GM12892 (cell line): ENCODE data around the gene TMED4. TPM values are rescaled to one million over a fixed set of nuclear protein-coding genes. Genes with fewer than 3 reads are reported as not detected.
A peak's percentile ranks its signal among the peaks of the same experiment; 100 is the strongest.

ENCODE experiments used
- DNase-seq: peaks from one replicate; pipeline ENCODE4 v3.0.0; 2011; ENCODE audit not compliant: insufficient read length
- FAIRE-seq: peaks from 2 replicates; lab custom pipeline; 2011; peaks lifted over from hg19 to GRCh38; lab: Jason Lieb, UNC
- POLR2A ChIP-seq: IDR thresholded peaks from 2 replicates; pipeline ENCODE4 v1.6.1; 2011; ENCODE audit warnings: low read depth, low read length, control low read depth
- POLR2AphosphoS5 ChIP-seq: IDR thresholded peaks from 2 replicates; pipeline ENCODE4 v1.6.1; 2011; ENCODE audit warnings: low read depth, low read length, control low read depth
- TAF1 ChIP-seq: IDR thresholded peaks from 2 replicates; pipeline ENCODE4 v1.6.1; 2011; ENCODE audit warnings: low read depth, mild to moderate bottlenecking, control low read depth, low read length, borderline replicate concordance
- polyA plus RNA-seq: library from polyadenylated mRNA; unstranded; fragments of >200 nt; gene quantifications from one replicate; pipeline ENCODE4 v1.2.1, GENCODE V29; 2012; ENCODE audit warnings: missing spikeins, inconsistent platforms; ENCODE audit not compliant: missing spikeins

Gene TMED4
- polyA plus RNA-seq = 40.7 TPM

- DNase-seq (peak; percentile 98), FAIRE-seq (peak; percentile 100)
- peak; percentile 96 for TF ChIP-seq POLR2A
- peak; percentile 20 for TF ChIP-seq TAF1
- TF ChIP-seq POLR2AphosphoS5 = peak; percentile 93
These were observed at the start of gene TMED4 for GRCh38 chr7:44581879-44582603. Gene TMED4 (minus strand): TSS chr7:44582231. CDS start chr7:44582206, 25 bp downstream.

DNA sequence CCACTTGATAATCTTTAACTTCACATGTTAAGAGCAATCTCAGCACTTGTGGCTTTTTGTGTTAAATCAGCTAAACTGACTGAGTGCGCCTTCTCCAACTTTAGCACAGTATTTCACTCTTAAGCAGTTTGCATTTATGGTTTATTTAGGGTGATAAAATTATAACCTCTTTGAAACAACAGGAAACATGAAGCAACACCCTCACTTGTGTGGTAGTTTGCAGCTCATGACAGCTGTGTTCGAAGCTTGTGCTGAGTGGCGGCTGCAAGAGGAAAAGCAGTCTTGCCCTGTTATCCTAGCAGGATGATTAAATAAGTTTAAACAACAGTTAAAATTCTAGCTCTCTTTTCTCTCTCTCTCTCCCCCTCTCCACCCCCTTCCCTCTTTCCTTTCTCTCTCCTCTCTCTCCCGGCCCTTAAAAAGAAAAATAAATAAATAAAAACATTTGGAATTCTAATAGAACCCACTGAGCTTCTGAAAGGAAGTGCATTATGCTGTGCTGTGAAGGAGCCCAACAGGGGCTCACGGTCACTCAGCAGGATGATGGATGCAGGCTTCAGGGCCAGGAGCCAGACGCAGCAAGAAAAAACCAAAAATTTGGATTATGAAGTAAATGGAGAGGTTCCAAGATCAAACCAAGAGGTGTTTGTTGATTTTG is 49.6 kb upstream of the TMED4 start:
- FAIRE-seq (no peak), DNase-seq (no peak)
- no peak for TF ChIP-seq POLR2AphosphoS5
- TF ChIP-seq POLR2A = no peak
- no peak for TF ChIP-seq TAF1

- DNase-seq = no peak
- FAIRE-seq = no peak
- no peak for TF ChIP-seq POLR2A
- TF ChIP-seq TAF1 = no peak
- TF ChIP-seq POLR2AphosphoS5 = no peak
These were observed 48.9 kb upstream of the TMED4 start for GRCh38 chr7:44630792-44631457.

DNA sequence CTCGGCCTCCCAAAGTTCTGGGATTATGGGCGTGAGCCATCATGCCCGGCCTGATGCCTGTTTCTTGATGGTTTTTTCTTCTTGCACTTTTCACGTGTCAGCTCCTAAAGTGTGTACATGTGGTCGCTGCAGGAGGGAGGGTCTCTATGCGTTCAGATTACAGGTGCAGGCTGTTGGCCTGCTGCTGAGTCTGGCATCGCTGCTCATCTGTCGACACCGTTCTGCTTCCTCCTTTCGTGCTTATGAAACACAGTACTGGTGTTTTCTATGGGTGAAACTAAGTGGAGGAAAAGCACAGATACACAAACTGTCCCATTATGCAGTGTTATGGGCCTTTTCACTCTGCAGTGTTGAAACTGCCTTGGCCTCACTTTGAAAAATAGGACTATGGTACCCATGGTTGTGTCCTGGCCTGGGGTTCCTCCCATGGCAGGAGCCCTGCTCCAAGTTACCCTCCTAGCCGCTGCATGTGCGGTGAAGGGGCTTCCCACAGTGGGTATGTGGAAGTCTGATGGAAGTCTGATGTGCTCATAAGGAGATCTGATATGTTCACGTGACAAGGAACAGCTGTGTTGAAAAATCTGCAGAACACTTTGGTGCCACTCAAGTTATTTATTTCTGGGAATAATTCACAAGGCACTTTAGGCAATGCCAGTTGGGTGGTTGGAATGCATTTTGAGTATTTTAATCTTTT is 47.9 kb upstream of the TMED4 start:
- TF ChIP-seq POLR2AphosphoS5 (no peak), TAF1 (no peak), POLR2A (no peak)
- no peak for DNase-seq
- FAIRE-seq = no peak

GRCh38 chr7:44626620-44627019 is 44.6 kb upstream of the TMED4 start:
- DNase-seq (no peak), FAIRE-seq (no peak)
- no peak for TF ChIP-seq TAF1
- TF ChIP-seq POLR2AphosphoS5 = 0 out of 2 replicates have a peak, but pooled peaks have one; percentile 42
- no peak for TF ChIP-seq POLR2A

DNA sequence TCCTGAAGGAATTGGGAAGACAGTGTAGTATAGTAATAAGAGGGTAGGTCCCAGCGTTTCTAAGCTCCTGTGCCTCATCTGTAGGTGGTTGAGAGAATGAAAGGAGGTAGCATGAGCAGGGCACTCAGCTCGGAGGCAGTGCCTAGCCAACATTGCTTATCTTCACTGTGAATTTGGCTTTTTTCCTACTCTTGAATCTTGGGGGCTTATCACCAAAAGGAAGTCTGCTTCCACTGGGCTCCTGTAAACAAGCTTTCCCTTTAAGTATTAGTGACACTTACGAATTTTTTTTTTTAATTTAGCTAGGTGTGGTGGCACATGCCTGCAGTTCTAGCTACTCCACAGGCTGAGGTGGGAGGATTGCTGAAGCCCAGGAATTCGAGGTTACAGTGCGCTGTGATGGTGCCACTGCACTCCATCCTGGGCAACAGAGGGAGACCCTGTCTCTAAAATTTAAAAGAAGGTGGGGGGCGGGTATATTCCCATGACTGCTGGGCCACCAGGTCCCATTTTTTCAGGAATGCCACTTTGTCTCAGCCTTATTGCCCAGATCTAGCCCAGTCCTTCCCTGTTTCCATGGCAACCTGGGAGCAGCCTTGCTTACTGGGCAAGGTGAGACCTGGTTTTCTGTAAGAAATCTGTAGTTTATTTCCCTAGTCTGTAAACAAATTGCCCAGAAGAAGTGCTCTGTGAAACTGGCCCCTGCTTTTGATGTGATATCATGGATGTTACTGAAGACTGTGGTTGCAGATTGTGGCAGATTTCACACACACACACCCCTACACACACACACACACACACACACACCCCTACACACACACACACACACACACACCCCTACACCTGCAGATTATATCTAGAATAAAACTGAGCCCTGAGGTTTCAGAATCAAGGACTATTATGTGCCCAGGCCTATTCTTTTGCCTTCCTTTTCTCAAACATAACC is 43.8 kb upstream of the TMED4 start:
- no peak for DNase-seq
- TF ChIP-seq TAF1 (no peak), POLR2A (no peak), POLR2AphosphoS5 (no peak)
- no peak for FAIRE-seq

DNA sequence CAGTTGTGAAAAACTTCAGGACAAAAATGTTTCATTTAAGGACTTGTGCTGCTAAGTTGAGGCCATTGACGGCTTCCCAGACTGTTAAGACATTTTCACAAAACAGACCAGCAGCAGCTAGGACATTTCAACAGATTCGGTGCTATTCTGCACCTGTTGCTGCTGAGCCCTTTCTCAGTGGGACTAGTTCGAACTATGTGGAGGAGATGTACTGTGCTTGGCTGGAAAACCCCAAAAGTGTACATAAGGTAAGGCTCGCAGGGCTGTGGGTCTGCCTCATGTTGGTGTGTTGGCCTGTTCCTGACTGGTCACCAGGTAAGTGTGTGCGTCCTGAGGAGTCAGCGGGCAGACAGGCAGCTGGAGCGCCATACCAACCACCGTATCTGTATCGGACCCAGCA is 42.3 kb upstream of the TMED4 start:
- DNase-seq = no peak
- TF ChIP-seq TAF1 (no peak), POLR2A (no peak), POLR2AphosphoS5 (no peak)

GRCh38 chr7:44622342-44623151 is 40.5 kb upstream of the TMED4 start:
- DNase-seq = no peak

More for the DNA sequence above, 42.3 kb upstream of the TMED4 start:
- FAIRE-seq = no peak

GRCh38 chr7:44621750-44622103 is 39.7 kb upstream of the TMED4 start:
- no peak for FAIRE-seq
- no peak for TF ChIP-seq POLR2AphosphoS5

More at GRCh38 chr7:44622342-44623151, 40.5 kb upstream of the TMED4 start:
- TF ChIP-seq POLR2A (peak; percentile 34; the same call in 1 of the 2 replicates), TAF1 (no peak), POLR2AphosphoS5 (peak; percentile 50; the same call in 1 of the 2 replicates)
- peak; percentile 54 for FAIRE-seq

More at GRCh38 chr7:44621750-44622103, 39.7 kb upstream of the TMED4 start:
- no peak for DNase-seq
